Non-pigmented ciliary epithelial cell (primary cell): ENCODE measurements around the gene HTRA2.
"Not testable (repeated sequence)": the region's sequence is repeated elsewhere in the genome, so short reads cannot be mapped to it uniquely, and the experiment has no call there.

Source experiments
- DNase-seq: peaks from one replicate; pipeline ENCODE4 v3.0.0-alpha.2; 2010; ENCODE audit warnings: low read depth

HTRA2 gene

GRCh38 chr2:74529357-74530238 lies at the start of gene HTRA2, which contains the start of gene AUP1:
Gene HTRA2, plus strand, starts transcription at chr2:74529933. Its CDS starts 74 bp downstream, at chr2:74530007.
Gene AUP1, minus strand, starts transcription at chr2:74529706. Its CDS starts 77 bp downstream, at chr2:74529629.
- DNase-seq, result peak; percentile 96

- DNase-seq, result no peak
These were observed 48.3 kb upstream of the HTRA2 start for GRCh38 chr2:74481431-74481830.

GRCh38 chr2:74481961-74482800 lies 47.6 kb upstream of the HTRA2 start:
- DNase-seq, result no peak

- peak; percentile 77 for DNase-seq
These were observed 46.7 kb upstream of the HTRA2 start, which contains the start of the genes CCDC142 and TTC31 for GRCh38 chr2:74482801-74483674. Gene CCDC142, minus strand, starts transcription at chr2:74482998. Its CDS starts 161 bp downstream, at chr2:74482837. Gene TTC31, plus strand, starts transcription at chr2:74483081. Its CDS starts 15 bp downstream, at chr2:74483096.

GRCh38 chr2:74483675-74484164 lies 46.0 kb upstream of the HTRA2 start:
- DNase-seq, result not testable (repeated sequence)

- DNase-seq, result no peak
These were observed 43.6 kb upstream of the HTRA2 start for GRCh38 chr2:74486141-74486540.

- no peak for DNase-seq
These were observed 40.9 kb upstream of the HTRA2 start for GRCh38 chr2:74488643-74489481.

- DNase-seq, result no peak
These were observed 39.8 kb upstream of the HTRA2 start for GRCh38 chr2:74489906-74490305.

GRCh38 chr2:74491648-74492544 lies 37.8 kb upstream of the HTRA2 start:
- no peak for DNase-seq

GRCh38 chr2:74493546-74493945 lies 36.2 kb upstream of the HTRA2 start:
- DNase-seq, result no peak

- no peak for DNase-seq
These were observed 34.3 kb upstream of the HTRA2 start for GRCh38 chr2:74495440-74495839.

- DNase-seq, result no peak
These were observed 32.5 kb upstream of the HTRA2 start for GRCh38 chr2:74496997-74497776.

GRCh38 chr2:74497777-74498499 lies 31.8 kb upstream of the HTRA2 start:
- no peak for DNase-seq

GRCh38 chr2:74498500-74499266 lies 31.1 kb upstream of the HTRA2 start:
- no peak for DNase-seq

GRCh38 chr2:74499267-74499939 lies 30.3 kb upstream of the HTRA2 start, which contains the start of gene LBX2:
Gene LBX2, minus strand, starts transcription at chr2:74499603. Its CDS starts 66 bp downstream, at chr2:74499537.
- DNase-seq, result no peak

GRCh38 chr2:74499940-74500577 lies 29.7 kb upstream of the HTRA2 start:
- DNase-seq, result no peak
